Forelimb muscle (tissue), 1 donor: Measurements from ENCODE around the gene ANKRD40. TPM values are rescaled to one million over a fixed set of nuclear protein-coding genes. Genes with fewer than 3 reads are reported as not detected.
"Not testable (repeated sequence)": the region's sequence is repeated elsewhere in the genome, so short reads cannot be mapped to it uniquely, and the experiment has no call there.

ENCODE experiments used
- DNase-seq: peaks from one replicate; pipeline ENCODE4 v3.0.0-alpha.2; 2013; ENCODE audit warnings: low read depth
- polyA plus RNA-seq: library from polyadenylated mRNA; unstranded; fragments of 120-200 nt; gene quantifications from one replicate; pipeline ENCODE4 v1.2.1, GENCODE V29; 2013; ENCODE audit not compliant: insufficient read length

The ANKRD40 gene
- polyA plus RNA-seq, 1 donor: 44.4 TPM

DNA sequence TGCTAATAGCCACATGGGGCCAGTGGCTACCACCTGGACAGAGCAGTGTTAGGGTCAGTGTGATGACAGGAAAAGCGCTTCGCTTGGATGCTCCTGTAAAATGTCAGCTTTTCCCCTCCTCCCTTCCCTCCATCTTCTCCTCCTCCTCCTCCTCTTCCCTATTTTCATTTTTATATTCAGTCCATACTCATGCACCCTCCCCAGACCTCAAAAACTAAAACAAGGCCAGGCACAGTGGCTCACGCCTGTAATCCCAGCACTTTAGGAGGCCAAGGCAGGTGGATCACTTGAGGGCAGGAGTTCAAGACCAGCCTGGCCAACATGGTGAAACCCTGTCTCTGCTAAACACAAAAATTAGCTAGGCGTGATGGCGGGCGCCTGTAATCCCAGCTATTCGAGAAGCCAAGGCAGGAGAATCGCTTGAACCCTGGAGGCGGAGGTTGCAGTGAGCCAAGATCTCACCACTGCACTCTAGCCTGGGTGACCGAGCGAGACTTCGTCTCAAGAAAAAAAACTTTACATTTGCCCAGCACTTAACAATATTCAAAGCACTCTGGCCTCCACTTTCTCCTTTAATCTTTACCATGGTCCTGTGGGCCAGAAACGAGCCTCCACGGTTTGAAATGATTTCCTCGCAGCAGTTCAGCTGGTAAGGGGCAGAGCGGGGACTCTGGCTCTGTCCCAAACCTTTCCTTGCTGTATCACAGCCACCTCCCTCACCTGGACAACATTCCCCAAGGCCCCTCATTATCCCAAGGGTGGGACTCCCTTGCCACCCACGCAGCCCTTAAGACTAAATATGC lies 21.8 kb downstream of the ANKRD40 start:
- no peak for DNase-seq

DNA sequence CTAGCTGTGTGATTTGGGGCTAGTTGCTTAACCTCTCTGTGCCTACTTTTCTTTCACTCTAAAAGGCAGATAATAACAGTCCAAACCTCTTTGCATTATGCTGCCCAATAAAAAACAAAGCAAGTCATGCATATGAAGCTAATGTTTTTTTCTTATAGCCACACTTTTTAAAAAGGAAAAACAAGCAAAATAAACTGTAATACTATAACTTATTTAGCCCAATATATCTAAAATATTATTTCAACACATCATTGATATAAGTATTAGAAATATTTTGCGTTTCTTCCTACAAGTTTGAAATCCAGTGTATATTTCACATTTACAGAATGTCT lies 22.4 kb downstream of the ANKRD40 start:
- no peak for DNase-seq

DNA sequence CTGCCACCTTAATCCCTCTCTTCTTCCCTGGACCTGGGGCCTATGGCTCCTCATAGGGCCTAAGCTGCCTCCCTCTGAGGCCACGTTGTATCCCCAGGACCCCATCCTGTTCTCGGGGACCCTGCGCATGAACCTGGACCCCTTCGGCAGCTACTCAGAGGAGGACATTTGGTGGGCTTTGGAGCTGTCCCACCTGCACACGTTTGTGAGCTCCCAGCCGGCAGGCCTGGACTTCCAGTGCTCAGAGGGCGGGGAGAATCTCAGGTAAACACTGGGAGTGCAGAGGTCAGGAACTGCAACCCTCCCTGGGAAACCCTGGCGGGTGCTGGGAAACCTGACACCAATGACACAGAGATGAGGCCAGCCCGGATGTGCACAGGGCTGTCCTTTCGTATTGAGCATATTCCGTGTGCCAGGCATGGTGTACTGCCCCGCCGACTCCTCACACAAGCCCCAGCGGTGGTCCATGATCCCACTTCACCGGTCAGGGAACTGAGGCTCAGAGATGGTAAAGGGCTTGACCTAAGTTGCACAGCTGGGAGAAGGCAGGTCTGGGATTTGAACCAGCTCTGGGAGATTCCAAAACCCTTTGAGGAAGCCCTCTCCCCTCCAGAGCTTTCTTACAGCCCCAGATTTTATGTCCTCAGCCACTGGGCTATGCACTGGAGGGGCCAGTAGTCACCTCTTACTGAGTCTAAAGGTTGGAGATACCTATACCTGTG lies 22.9 kb downstream of the ANKRD40 start:
- DNase-seq: no peak

DNA sequence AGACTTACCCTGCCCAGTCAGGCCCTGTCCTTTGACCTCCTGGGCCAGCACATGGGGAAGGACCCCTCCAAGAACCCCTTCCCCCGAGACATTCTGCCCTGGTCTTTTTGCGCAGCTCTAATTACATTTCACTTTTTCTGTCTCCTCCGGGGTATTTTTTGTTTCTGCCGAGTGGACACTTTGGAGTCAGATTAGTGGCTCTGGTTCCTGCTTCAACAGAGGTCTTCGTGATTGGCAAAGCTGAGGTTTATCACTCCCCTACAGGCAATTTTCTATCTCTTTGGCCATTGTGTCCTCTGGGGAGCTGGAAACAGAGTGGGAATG lies 23.5 kb downstream of the ANKRD40 start:
- no peak for DNase-seq

DNA sequence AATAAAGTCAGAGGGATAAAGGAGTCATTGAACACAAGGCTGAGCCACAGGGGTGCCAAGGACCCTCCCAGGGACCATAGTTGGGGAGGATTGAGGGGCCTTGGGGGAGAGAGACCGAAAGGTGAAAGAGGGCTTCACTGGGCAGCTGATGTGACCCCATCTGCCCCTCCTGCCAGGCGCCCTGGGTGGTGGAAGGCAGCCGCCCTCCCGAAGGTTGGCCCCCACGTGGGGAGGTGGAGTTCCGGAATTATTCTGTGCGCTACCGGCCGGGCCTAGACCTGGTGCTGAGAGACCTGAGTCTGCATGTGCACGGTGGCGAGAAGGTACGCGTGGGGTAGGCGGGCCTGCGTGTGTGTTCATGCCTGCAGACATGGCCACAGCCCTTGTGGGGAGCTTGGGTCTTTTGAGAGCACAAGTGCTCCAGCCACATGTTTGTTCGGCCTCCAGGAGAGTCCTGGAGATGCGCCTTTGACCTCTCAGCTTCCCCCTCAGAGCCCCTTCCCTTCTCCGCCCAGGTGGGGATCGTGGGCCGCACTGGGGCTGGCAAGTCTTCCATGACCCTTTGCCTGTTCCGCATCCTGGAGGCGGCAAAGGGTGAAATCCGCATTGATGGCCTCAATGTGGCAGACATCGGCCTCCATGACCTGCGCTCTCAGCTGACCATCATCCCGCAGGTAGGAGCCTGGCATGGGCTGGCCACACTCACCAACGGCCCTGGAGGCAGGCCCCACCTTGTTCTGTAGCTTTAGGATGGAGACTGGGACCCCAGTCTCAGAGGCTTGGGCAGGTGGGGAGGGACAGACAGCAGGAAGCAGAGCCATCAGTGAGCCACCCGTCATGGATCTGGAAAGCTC lies 24.1 kb downstream of the ANKRD40 start:
- no peak for DNase-seq

DNA sequence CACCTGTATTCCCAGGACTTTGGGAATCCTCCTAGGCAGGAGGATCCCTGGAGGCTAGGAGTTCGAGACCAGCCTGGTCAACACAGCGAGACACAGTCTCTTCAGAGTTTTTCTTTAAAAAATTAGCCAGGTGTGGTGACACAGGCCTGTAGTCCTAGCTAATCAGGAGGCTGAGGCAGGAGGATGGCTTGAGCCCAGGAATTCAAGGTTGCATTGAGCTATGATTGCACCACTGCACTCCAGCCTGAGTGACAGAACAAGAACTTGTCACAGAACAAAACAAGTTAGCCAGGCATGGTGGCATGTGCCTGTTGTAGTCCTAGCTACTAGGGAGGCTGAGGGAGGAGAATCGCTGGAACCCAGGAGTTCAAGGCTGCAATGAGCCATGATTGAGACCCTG lies 24.8 kb downstream of the ANKRD40 start:
- DNase-seq: no peak

DNA sequence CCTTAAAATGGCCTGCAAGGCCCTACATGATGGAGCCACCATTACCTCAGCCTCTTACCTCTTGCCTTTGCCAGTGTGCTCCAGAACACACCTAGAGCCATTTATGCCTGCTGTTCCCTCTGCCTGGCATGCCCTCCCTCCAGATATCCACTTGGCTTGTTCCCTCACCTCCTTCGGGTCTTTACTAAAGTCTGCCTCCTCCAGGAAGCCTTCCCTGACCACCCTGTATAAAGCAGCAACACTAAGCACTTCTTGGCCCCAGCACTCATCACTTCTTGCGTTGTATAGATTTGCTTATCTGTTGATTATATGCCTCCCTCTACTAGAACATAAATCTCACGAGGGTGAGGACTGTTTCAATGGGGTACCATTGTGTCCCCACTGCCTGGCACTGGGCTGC lies 25.3 kb downstream of the ANKRD40 start:
- no peak for DNase-seq

DNA sequence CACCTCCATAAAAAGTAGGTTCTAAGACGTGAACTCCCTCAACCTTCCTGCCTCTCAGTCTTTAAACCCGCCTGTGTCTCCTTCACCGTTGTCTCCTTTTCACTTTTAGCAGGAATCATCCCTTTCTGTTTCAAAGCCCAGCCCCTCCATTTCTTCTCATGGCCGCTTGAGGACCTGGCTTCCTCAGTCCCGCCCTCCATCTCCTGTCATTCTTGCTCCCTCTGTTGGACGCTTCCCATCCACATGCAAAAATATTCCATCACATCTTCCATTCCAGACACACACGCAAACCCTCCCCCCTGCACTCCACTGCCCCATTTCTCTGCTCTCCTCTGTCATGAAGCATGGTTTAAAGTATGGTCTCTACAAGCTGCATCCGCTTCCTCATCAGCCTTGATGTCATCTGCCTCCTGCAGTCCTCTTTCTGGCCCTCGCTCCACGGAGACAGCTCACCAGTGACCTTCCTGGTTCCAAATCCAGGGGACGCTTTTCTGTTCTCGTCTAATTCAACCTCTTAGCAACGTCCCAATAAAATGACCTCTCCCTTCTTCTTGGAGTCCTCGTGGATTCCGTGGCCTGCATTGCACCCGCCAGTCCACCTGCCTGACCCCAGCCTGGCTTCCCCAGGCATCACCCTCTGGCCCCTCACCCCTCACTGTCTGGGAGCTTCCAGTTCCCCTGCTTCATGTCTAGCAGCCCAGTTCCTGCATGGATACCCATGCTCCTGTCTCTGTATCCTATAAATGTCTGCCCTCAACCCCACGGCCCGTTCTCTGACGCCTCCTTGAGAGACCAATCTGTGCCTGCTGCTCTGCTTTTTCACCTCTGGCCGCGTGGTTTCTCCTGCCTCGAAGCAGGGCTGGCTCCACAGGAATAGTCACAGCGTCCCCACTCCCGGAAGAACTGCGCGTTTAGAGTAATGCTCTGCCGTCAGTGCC lies 26.2 kb downstream of the ANKRD40 start:
- DNase-seq: peak; percentile 75

DNA sequence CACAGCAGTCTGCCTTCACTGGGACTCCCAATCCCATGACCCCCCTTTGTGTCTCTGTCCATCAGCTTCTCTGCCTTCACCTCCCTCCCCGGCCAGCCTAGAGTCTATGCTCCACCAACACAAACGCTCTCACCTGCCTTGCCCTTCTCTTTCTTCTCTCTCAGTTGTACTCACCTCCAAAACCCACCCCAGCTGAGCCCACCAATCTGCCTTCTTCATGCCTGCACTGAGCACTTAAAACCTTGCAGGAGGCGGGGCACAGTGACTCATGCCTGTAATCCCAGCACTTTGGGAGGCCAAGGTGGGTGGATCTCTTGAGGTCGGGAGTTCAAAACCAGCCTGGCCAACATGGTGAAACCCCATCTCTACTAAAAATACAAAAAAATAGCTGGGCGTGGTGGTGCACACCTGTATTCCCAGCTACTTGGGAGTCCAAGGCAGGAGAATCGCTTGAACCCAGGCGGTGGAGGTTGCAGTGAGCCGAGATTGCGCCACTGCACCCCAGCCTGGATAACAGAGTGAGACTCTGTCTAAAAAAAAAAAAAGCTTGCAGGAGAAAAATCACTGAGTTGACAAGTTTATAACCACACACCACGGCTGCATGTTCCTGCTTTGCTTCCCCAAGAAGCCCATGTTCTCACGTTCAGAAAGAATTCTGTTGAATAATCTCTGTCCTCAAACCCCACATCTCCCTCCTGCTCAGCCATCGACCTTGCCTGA lies 27.0 kb downstream of the ANKRD40 start:
- DNase-seq: not testable (repeated sequence)

DNA sequence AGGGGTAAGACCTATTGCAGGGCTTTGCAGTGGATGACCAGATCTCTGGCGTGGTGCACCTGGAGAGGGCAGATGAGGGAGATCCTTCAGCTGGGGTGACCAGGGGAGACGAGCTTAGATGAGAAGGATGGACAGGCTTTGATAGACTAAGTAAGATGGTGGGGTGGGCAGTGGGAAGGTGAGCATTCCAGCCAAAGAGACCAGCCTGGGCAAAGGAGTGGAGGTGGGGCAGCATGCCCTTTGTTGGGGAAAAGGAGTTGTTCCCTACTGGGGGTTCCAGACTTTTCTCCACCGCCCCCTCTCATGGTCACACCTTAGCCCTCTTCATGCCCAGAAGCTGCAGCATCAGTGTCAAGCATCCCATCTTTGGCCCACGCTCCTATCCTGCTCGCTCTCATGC lies 27.6 kb downstream of the ANKRD40 start:
- DNase-seq: no peak

DNA sequence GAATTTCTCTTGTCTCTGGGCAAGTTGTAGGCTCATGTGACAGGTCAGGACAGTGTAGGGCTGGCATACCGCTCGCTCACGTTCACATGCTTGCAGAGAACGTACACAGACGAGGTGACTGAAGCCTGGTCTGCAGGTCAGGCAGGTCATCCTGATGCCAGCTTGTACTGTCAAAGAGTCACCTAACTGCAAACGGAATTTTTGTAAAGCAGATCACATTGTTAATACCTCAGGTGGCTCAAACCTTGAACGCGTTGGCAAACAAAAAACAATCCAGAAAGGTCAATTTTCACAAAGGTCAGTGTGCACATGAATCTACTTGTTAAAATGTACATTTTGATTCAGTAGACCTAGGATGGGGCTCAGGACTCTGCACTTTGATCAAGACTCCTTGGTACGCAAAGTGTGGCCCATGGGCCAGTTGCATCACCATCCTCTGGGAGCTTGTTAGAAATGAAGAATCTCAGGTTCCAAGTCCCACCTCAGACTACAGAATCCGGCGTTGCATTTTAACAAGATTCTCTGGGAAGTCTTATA lies 28.6 kb downstream of the ANKRD40 start:
- no peak for DNase-seq

DNA sequence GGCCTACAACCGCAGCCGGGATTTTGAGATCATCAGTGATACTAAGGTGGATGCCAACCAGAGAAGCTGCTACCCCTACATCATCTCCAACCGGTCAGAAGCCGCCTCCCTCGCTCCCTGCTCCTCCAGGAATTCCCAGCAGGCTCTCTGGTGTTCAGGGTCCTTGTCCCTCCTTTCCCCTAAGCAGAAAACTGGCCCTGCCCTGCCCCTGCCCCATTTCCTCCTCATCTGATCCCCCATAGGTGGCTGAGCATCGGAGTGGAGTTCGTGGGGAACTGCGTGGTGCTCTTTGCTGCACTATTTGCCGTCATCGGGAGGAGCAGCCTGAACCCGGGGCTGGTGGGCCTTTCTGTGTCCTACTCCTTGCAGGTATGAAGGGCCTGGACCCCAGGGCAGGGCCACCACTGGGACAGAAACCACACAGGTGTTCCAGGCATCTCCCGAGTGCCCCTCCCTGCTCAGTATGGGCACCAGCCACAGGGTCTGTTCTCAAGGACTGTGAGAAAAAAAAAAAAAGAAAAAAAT lies 29.8 kb downstream of the ANKRD40 start:
- DNase-seq: no peak

DNA sequence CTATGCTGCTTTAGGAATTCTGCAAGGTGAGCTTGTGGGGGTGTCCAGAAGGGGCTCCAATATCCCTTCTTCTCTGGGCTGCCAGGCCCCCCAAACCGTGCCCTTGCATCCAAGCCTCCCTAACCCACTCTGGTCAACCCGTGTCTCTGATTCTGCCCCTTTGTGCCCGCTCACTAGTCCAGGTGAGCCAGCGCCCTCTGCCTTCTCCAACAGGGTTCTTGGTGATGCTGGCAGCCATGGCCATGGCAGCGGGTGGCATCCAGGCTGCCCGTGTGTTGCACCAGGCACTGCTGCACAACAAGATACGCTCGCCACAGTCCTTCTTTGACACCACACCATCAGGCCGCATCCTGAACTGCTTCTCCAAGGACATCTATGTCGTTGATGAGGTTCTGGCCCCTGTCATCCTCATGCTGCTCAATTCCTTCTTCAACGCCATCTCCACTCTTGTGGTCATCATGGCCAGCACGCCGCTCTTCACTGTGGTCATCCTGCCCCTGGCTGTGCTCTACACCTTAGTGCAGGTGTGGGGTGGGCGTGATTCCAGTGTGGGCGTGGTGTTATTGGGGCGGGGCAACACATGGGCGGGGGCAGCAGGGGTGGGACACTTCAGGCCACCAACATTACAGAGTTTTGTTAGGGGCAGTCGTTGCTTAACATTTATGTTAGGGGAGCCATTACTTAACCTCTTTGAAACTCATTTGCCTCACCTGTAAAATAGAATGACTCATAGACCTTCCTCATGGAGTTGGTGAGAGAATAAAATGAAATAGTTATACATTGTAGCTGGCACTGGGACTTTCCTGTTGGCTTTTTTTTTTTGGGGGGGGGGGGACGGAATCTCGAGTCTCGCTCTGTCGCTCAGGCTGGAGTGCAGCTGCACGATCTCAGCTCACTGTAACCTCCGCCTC lies 31.4 kb downstream of the ANKRD40 start:
- DNase-seq: no peak

DNA sequence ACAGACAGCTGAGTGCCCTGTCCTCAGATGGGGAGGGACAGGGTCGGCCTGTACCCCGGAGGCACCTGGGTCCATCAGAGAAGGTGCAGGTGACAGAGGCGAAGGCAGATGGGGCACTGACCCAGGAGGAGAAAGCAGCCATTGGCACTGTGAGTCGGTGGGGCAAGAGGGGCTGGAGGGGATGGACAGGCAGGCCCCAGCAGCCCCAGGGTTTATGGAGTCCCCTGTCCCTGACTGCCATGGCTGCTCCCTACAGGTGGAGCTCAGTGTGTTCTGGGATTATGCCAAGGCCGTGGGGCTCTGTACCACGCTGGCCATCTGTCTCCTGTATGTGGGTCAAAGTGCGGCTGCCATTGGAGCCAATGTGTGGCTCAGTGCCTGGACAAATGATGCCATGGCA lies 32.1 kb downstream of the ANKRD40 start:
- DNase-seq: no peak

DNA sequence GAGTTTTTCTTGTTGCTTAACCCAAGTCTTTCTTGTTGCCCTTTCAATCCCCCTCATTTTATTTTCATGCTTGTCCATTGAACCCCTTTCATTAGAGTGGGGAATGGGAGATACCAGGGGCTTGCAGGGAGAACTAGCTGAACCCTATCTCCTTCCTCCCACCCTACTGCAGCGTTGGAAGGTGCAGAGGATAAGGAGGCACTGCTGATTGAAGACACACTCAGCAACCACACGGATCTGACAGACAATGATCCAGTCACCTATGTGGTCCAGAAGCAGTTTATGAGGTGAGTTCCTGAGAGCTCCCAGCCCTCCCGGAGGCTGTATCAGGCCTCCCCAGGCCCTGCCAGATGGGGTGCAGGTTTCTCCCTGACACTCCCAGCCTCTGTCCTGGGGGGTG lies 32.5 kb downstream of the ANKRD40 start:
- DNase-seq: no peak

DNA sequence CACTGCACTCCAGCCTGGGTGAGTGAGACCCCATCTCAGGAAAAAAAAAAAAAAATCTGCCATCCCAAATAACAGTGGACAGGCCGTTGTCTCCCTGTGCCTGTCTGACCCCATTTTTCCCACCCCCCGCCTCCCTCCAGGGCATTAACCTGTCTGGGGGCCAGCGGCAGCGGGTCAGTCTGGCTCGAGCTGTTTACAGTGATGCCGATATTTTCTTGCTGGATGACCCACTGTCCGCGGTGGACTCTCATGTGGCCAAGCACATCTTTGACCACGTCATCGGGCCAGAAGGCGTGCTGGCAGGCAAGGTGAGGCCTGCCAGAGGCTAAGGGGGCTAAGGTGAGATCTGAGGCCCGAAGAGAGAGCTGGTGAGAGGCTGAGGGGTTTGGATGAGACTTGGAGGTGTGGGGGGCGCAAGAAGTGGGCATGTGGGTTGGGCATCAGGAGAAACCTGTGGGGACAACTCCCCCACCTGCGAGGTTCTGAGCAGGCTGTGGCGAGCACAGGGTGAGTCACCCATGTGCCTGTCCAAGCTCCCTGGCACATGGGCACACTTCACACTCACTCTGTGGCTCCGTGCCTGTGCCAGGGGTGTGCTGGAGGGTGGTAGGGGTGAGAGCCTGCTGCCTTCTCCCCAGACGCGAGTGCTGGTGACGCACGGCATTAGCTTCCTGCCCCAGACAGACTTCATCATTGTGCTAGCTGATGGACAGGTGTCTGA lies 34.7 kb downstream of the ANKRD40 start:
- no peak for DNase-seq

DNA sequence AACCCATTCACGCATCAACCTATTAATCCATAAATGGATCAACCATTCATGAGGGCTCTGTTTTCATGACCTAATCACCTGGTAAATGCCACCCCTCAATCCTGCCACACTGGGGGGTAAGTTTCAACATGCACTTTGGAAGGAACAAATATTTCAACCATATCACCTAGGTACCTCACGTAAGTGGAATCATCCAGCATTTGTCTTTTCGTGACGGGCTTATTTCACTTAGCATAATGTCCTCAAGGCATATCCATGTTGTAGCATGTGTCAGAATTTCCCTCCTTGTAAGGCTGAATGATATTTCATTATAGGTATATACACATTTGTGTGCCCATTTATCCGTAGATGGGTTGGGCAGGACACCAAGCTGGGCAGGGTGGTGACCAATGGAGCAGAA lies 35.6 kb downstream of the ANKRD40 start:
- DNase-seq: no peak

DNA sequence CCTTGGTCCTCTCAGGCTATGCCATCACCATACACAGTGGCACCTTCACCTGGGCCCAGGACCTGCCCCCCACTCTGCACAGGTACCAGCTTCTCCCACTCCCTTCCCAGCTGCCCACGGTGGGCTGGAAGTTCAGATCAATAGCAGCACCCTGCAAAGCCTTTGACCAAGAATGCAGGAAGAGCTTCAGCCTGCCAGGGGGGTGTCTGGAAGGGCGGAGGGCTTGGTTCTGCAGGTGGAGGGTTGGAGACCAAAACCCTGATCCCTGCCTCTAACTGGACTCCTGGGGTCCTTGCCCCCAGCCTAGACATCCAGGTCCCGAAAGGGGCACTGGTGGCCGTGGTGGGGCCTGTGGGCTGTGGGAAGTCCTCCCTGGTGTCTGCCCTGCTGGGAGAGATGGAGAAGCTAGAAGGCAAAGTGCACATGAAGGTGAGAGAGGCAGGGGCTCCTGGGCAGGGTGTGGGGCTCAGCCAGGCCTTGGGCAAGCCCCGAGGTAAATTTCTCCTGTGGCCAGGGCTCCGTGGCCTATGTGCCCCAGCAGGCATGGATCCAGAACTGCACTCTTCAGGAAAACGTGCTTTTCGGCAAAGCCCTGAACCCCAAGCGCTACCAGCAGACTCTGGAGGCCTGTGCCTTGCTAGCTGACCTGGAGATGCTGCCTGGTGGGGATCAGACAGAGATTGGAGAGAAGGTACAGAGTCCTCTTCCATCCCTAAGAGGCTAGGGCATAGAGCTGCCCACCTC lies 38.7 kb downstream of the ANKRD40 start:
- no peak for DNase-seq
